HUES48 (cell line): ENCODE measurements around the gene BFSP1.

Experiments used
- H3K27ac ChIP-seq: one replicate; pipeline ENCODE4 v1.7.0; 2013; ENCODE audit warnings: low read depth, low read length, inconsistent platforms
- H3K27me3 ChIP-seq: 2 replicates; pipeline ENCODE4 v1.6.1; 2013; ENCODE audit warnings: mild to moderate bottlenecking, low read length; ENCODE audit not compliant: control insufficient read depth, insufficient read depth
- H3K36me3 ChIP-seq: 2 replicates; pipeline ENCODE4 v1.6.1; 2013; ENCODE audit warnings: low read length; ENCODE audit not compliant: control insufficient read depth, insufficient read depth
- H3K4me1 ChIP-seq: 2 replicates; pipeline ENCODE4 v1.6.1; 2013; ENCODE audit warnings: mild to moderate bottlenecking, low read length; ENCODE audit not compliant: control insufficient read depth, insufficient read depth
- H3K4me3 ChIP-seq: 2 replicates; pipeline ENCODE4 v1.5.1; 2013; ENCODE audit warnings: mild to moderate bottlenecking, low read depth, low read length
- H3K9ac ChIP-seq: 2 replicates; pipeline ENCODE4 v1.6.1; 2013; ENCODE audit warnings: mild to moderate bottlenecking, low read depth, low read length, moderate library complexity
- H3K9me3 ChIP-seq: 2 replicates; pipeline ENCODE4 v1.6.1; 2013; ENCODE audit warnings: low read length; ENCODE audit not compliant: control insufficient read depth, insufficient read depth

Gene BFSP1

GRCh38 chr20:17445543-17445942, 85.6 kb downstream of the BFSP1 start:
- no peak overlapping the region for H3K4me3 ChIP-seq
- no peak overlapping the region for H3K27ac ChIP-seq
- no peaks in the 10 kb centered on the region for H3K36me3 ChIP-seq
- H3K4me1 ChIP-seq, result no peaks in the 10 kb centered on the region
- H3K27me3 ChIP-seq, result no peaks in the 10 kb centered on the region
- H3K9me3 ChIP-seq, result no peaks in the 10 kb centered on the region
- H3K9ac ChIP-seq, result no peak overlapping the region

GRCh38 chr20:17444091-17444490, 87.1 kb downstream of the BFSP1 start:
- Histone ChIP-seq H3K27ac (peak overlapping the region; percentile 29), H3K36me3 (no peaks in the 10 kb centered on the region)

More at GRCh38 chr20:17444091-17444490, 87.1 kb downstream of the BFSP1 start:
- Histone ChIP-seq H3K4me3 (no peak overlapping the region), H3K4me1 (no peaks in the 10 kb centered on the region), H3K27me3 (no peaks in the 10 kb centered on the region), H3K9ac (no peak overlapping the region), H3K9me3 (no peaks in the 10 kb centered on the region)
